HepG2 (cell line): ENCODE measurements around the gene TTC5. TPM values are rescaled to one million over a fixed set of nuclear protein-coding genes. Genes with fewer than 3 reads are reported as not detected.

Source experiments
- BCLAF1 ChIP-seq: fragments of 450-650 bp; IDR thresholded peaks from 2 replicates; pipeline ENCODE4 v1.6.1; 2017; ENCODE audit warnings: mild to moderate bottlenecking
- BORCS8-MEF2B ChIP-seq: sonication (generic); formaldehyde crosslinking; IDR thresholded peaks from 2 replicates; pipeline ENCODE4 v1.8.0; 2022; ENCODE audit warnings: mild to moderate bottlenecking, missing genetic modification reagents
- CENPT ChIP-seq: sonication (generic); formaldehyde crosslinking; IDR thresholded peaks from 2 replicates; pipeline ENCODE4 v1.8.0; 2022; ENCODE audit warnings: low read depth, mild to moderate bottlenecking, moderate library complexity, missing genetic modification reagents
- CHD2 ChIP-seq: IDR thresholded peaks from 2 replicates; pipeline ENCODE4 v1.6.1; 2011; ENCODE audit warnings: low read depth, low read length, improper control_type of control experiment
- HDAC2 ChIP-seq: sonication (generic); formaldehyde crosslinking; IDR thresholded peaks from 2 replicates; pipeline ENCODE4 v1.4.0; 2020; ENCODE audit warnings: missing genetic modification reagents
- HOXA5 ChIP-seq: sonication (generic); formaldehyde crosslinking; IDR thresholded peaks from 2 replicates; pipeline ENCODE4 v1.4.0; 2020; ENCODE audit warnings: missing genetic modification reagents
- KLF16 ChIP-seq, 2 experiments: sonication (generic) in 1 of 2; formaldehyde crosslinking in 1 of 2; IDR thresholded peaks; 2 replicates each; pipeline versions ENCODE4 v1.6.1 to v1.8.0; 2016 to 2023; ENCODE audit warnings: missing genetic modification reagents in 2 of 2, missing compliant biosample characterization in 1 of 2
- MIER3 ChIP-seq: IDR thresholded peaks from 2 replicates; pipeline ENCODE4 v1.6.1; 2016; ENCODE audit warnings: missing compliant biosample characterization, borderline replicate concordance
- NONO ChIP-seq, 2 experiments: fragments of 450-650 bp in 1 of 2; sonication (generic) in 1 of 2; formaldehyde crosslinking in 1 of 2; IDR thresholded peaks in 1 of 2; conservative IDR thresholded peaks in 1 of 2; 2 replicates each; pipeline versions ENCODE4 v1.6.1 to v1.8.0; 2017 to 2022; ENCODE audit warnings: mild to moderate bottlenecking in 1 of 2, missing genetic modification reagents in 1 of 2, moderate library complexity in 1 of 2
- PRPF4 ChIP-seq: fragments of 200-400 bp; formaldehyde crosslinking; IDR thresholded peaks from 2 replicates; pipeline ENCODE4 v1.6.1; 2016; ENCODE audit warnings: low read length, low read depth; ENCODE audit not compliant: poor library complexity, severe bottlenecking
- RFXANK ChIP-seq: IDR thresholded peaks from 2 replicates; pipeline ENCODE4 v1.6.1; 2016
- SRY ChIP-seq: sonication (generic); formaldehyde crosslinking; IDR thresholded peaks from 2 replicates; pipeline ENCODE4 v1.8.0; 2022; ENCODE audit warnings: mild to moderate bottlenecking, missing genetic modification reagents
- STAG1 ChIP-seq: sonication (generic); formaldehyde crosslinking; IDR thresholded peaks from 2 replicates; pipeline ENCODE4 v1.4.0; 2020; ENCODE audit warnings: missing genetic modification reagents
- TFDP1 ChIP-seq: IDR thresholded peaks from 2 replicates; pipeline ENCODE4 v1.6.1; 2016; ENCODE audit warnings: missing compliant biosample characterization, missing genetic modification reagents, borderline replicate concordance
- TFDP2 ChIP-seq: sonication (generic); formaldehyde crosslinking; IDR thresholded peaks from 2 replicates; pipeline ENCODE4 v1.4.0; 2020; ENCODE audit warnings: missing genetic modification reagents
- ZKSCAN1 ChIP-seq: fragments of 150-350 bp; IDR thresholded peaks from 2 replicates; pipeline ENCODE4 v1.6.1; 2014; ENCODE audit warnings: low read length
- ZNF10 ChIP-seq: sonication (generic); formaldehyde crosslinking; IDR thresholded peaks from 2 replicates; pipeline ENCODE4 v1.4.0; 2020; ENCODE audit warnings: mild to moderate bottlenecking, low read depth, missing genetic modification reagents, borderline replicate concordance
- ZNF180 ChIP-seq: sonication (generic); formaldehyde crosslinking; IDR thresholded peaks from 2 replicates; pipeline ENCODE4 v1.4.0; 2020; ENCODE audit warnings: low read depth, missing genetic modification reagents, borderline replicate concordance
- ZNF235 ChIP-seq: sonication (generic); formaldehyde crosslinking; IDR thresholded peaks from 2 replicates; pipeline ENCODE4 v1.8.1; 2023; ENCODE audit warnings: mild to moderate bottlenecking, missing genetic modification reagents, borderline replicate concordance
- ZNF337 ChIP-seq: sonication (generic); formaldehyde crosslinking; IDR thresholded peaks from 2 replicates; pipeline ENCODE4 v1.5.1; 2020; ENCODE audit warnings: missing genetic modification reagents, low read depth, mild to moderate bottlenecking, borderline replicate concordance
- ZNF343 ChIP-seq: sonication (generic); formaldehyde crosslinking; IDR thresholded peaks from 2 replicates; pipeline ENCODE4 v1.4.0; 2020; ENCODE audit warnings: mild to moderate bottlenecking, missing genetic modification reagents
- ZNF543 ChIP-seq: sonication (generic); formaldehyde crosslinking; IDR thresholded peaks from 2 replicates; pipeline ENCODE4 v1.4.0; 2020; ENCODE audit warnings: mild to moderate bottlenecking, missing genetic modification reagents
- ZNF597 ChIP-seq: sonication (generic); formaldehyde crosslinking; IDR thresholded peaks from 2 replicates; pipeline ENCODE4 v1.5.0; 2020; ENCODE audit warnings: missing genetic modification reagents
- ZNF790 ChIP-seq: sonication (generic); formaldehyde crosslinking; IDR thresholded peaks from 2 replicates; pipeline ENCODE4 v1.8.0; 2022; ENCODE audit warnings: missing genetic modification reagents, mild to moderate bottlenecking, borderline replicate concordance
- polyA plus RNA-seq, 8 experiments: library from polyadenylated mRNA; depleted of rRNA in 3 of 8; stranded (reverse) in 7 of 8; unstranded in 1 of 8; fragments of >200 nt; fragmentation: Illumina TruSeq in 4 of 8; extraction: Trizol in 4 of 8; gene quantifications; 2 replicates each; pipeline versions ENCODE4 v1.2.1 to v1.2.3, GENCODE V29; 2011 to 2016; ENCODE audit warnings: low read depth in 4 of 8, missing spikeins in 1 of 8, mixed read lengths in 1 of 8; ENCODE audit not compliant: insufficient read depth in 1 of 8
- total RNA-seq, 5 experiments: library from RNA; depleted of rRNA; stranded (reverse); fragments of >200 nt; fragmentation: Illumina TruSeq; extraction: Trizol; gene quantifications; 2 replicates each; pipeline ENCODE4 v1.2.3, GENCODE V29; 2016; ENCODE audit warnings: low read depth in 1 of 5

The TTC5 gene
- total and polyA plus RNA-seq, 2 of the 13 experiments (the other 11 are each of a cell fraction or from before 2014, with no cell fraction given), result 8.7 to 28.5 TPM

GRCh38 chr14:20327005-20327869 is 21.5 kb upstream of the TTC5 start (continued):
- TF ChIP-seq ZNF597 (CRISPR knock-in tag) (no peak), TFDP2 (CRISPR knock-in tag) (no peak), HOXA5 (CRISPR knock-in tag) (0 out of 2 replicates have a peak, but pooled peaks have one; percentile 31), SRY (CRISPR knock-in tag) (no peak), BCLAF1 (no peak), RFXANK (CRISPR knock-in tag) (no peak), HDAC2 (CRISPR knock-in tag) (no peak), ZNF343 (CRISPR knock-in tag) (no peak), CENPT (no peak), CHD2 (no peak), TFDP1 (CRISPR knock-in tag) (no peak), ZNF790 (CRISPR knock-in tag) (no peak), ZNF10 (CRISPR knock-in tag) (no peak), NONO (IDR thresholded peaks at IDR 0.05) (no peak), NONO (CRISPR knock-in tag; conservative IDR thresholded peaks at IDR 0.05) (no peak), ZNF180 (CRISPR knock-in tag) (no peak), BORCS8-MEF2B (CRISPR knock-in tag) (no peak), PRPF4 (no peak), ZNF235 (no peak), STAG1 (peak; percentile 91), ZKSCAN1 (no peak), ZNF337 (CRISPR knock-in tag) (no peak), ZNF543 (CRISPR knock-in tag) (no peak), MIER3 (CRISPR knock-in tag) (no peak), KLF16 (CRISPR knock-in tag; IDR thresholded peaks at IDR 0.05) (peak in 1 of 2 experiments; percentile 38; a peak in 1 of 4 replicates)
